Measurements from ENCODE around the gene GNG7. TPM values are rescaled to one million over a fixed set of nuclear protein-coding genes. Genes with fewer than 3 reads are reported as not detected.

GNG7 gene
- total RNA-seq, 2 donors from 2014 or later: 12.3 to 12.4 TPM

- no peak for TF ChIP-seq CTCF (conservative IDR thresholded peaks at IDR 0.05)
- no peak overlapping the region for H3K4me3 ChIP-seq (ENCODE audit: low read length)
- no peak overlapping the region for H3K9ac ChIP-seq (ENCODE audit: extremely low read depth, low read length, poor library complexity, severe bottlenecking)
- H3K27me3 ChIP-seq (ENCODE audit: control insufficient read depth, insufficient read depth, low read length, poor library complexity, severe bottlenecking): no peaks in the 10 kb centered on the region
- Mint-ChIP-seq H3K4me3 (no peak overlapping the region), H3K27me3 (ENCODE audit: insufficient read depth) (peaks cover 10% of the 10 kb centered on the region), H3K27ac (no peak overlapping the region), H3K4me1 (peaks cover 4% of the 10 kb centered on the region), H3K36me3 (ENCODE audit: low read depth) (peaks cover 2% of the 10 kb centered on the region), H3K9me3 (peaks cover 12% of the 10 kb centered on the region)
- DNase-seq: no peak
- no peak overlapping the region for H3K27ac ChIP-seq (ENCODE audit: low read depth, low read length)
- WGBS, 2 experiments (ENCODE audit: insufficient coverage in 1 of 2, insufficient read length in 1 of 2): 81 to 83% methylated on average over 8 to 13 of the region's 13 CpGs
- no peaks in the 10 kb centered on the region for H3K9me3 ChIP-seq (ENCODE audit: control insufficient read depth, low read length)
- H3K36me3 ChIP-seq (ENCODE audit: control insufficient read depth, insufficient read depth, low read length): no peaks in the 10 kb centered on the region
- no peaks in the 10 kb centered on the region for H3K4me1 ChIP-seq (ENCODE audit: control insufficient read depth, insufficient read depth, low read length)
These were observed 85.6 kb downstream of the GNG7 start for GRCh38 chr19:2616741-2617392.

GRCh38 chr19:2615782-2616181, 86.7 kb downstream of the GNG7 start:
- Histone ChIP-seq H3K9me3 (ENCODE audit: control insufficient read depth, low read length) (no peaks in the 10 kb centered on the region), H3K27ac (ENCODE audit: low read depth, low read length) (no peak overlapping the region), H3K27me3 (ENCODE audit: control insufficient read depth, insufficient read depth, low read length, poor library complexity, severe bottlenecking) (no peaks in the 10 kb centered on the region), H3K9ac (ENCODE audit: extremely low read depth, low read length, poor library complexity, severe bottlenecking) (no peak overlapping the region), H3K36me3 (ENCODE audit: control insufficient read depth, insufficient read depth, low read length) (no peaks in the 10 kb centered on the region), H3K4me3 (ENCODE audit: low read length) (no peak overlapping the region), H3K4me1 (ENCODE audit: control insufficient read depth, insufficient read depth, low read length) (no peaks in the 10 kb centered on the region)
- Mint-ChIP-seq H3K27me3 (ENCODE audit: insufficient read depth) (peaks cover 10% of the 10 kb centered on the region), H3K36me3 (ENCODE audit: low read depth) (peaks cover 2% of the 10 kb centered on the region), H3K27ac (no peak overlapping the region), H3K9me3 (peaks cover 12% of the 10 kb centered on the region), H3K4me3 (no peak overlapping the region), H3K4me1 (peaks cover 4% of the 10 kb centered on the region)
- no peak for DNase-seq
- no peak for TF ChIP-seq CTCF (conservative IDR thresholded peaks at IDR 0.05)
- WGBS, 2 experiments (ENCODE audit: insufficient coverage in 1 of 2, insufficient read length in 1 of 2): 84 to 94% methylated on average over 6 of the region's 6 CpGs

GRCh38 chr19:2613507-2614295, 88.8 kb downstream of the GNG7 start:
- TF ChIP-seq CTCF (conservative IDR thresholded peaks at IDR 0.05): peak; percentile 96
- H3K4me1 ChIP-seq (ENCODE audit: control insufficient read depth, insufficient read depth, low read length): no peaks in the 10 kb centered on the region
- peaks cover 4% of the 10 kb centered on the region for H3K4me1 Mint-ChIP-seq
- no peak overlapping the region for H3K4me3 ChIP-seq (ENCODE audit: low read length)
- H3K36me3 Mint-ChIP-seq (ENCODE audit: low read depth): peaks cover 2% of the 10 kb centered on the region
- no peaks in the 10 kb centered on the region for H3K9me3 ChIP-seq (ENCODE audit: control insufficient read depth, low read length)
- H3K27ac Mint-ChIP-seq: no peak overlapping the region
- DNase-seq: peak; percentile 86
- H3K9ac ChIP-seq (ENCODE audit: extremely low read depth, low read length, poor library complexity, severe bottlenecking): no peak overlapping the region
- 15 to 31% methylated on average over 17 to 28 of the region's 28 CpGs for WGBS, 2 experiments (ENCODE audit: insufficient coverage in 1 of 2, insufficient read length in 1 of 2)
- no peaks in the 10 kb centered on the region for H3K27me3 ChIP-seq (ENCODE audit: control insufficient read depth, insufficient read depth, low read length, poor library complexity, severe bottlenecking)
- no peaks in the 10 kb centered on the region for H3K36me3 ChIP-seq (ENCODE audit: control insufficient read depth, insufficient read depth, low read length)
- peaks cover 12% of the 10 kb centered on the region for H3K9me3 Mint-ChIP-seq
- H3K27me3 Mint-ChIP-seq (ENCODE audit: insufficient read depth): peaks cover 10% of the 10 kb centered on the region
- H3K27ac ChIP-seq (ENCODE audit: low read depth, low read length): no peak overlapping the region
- no peak overlapping the region for H3K4me3 Mint-ChIP-seq
